GM12874 (cell line): ENCODE measurements around the gene PNMA8B.

Experiments
- CTCF ChIP-seq: IDR thresholded peaks from 2 replicates; pipeline ENCODE4 v1.5.1; 2011; ENCODE audit warnings: low read depth, mild to moderate bottlenecking, control low read depth, low read length, moderate library complexity; ENCODE audit not compliant: insufficient read depth

The PNMA8B gene

GRCh38 chr19:46515879-46516350 lies 20.2 kb upstream of the PNMA8B start:
- TF ChIP-seq CTCF = peak; percentile 57

GRCh38 chr19:46515290-46515609 lies 19.6 kb upstream of the PNMA8B start:
- TF ChIP-seq CTCF = no peak

GRCh38 chr19:46514589-46515289 lies 19.1 kb upstream of the PNMA8B start:
- no peak for TF ChIP-seq CTCF

GRCh38 chr19:46513461-46514236 lies 18.0 kb upstream of the PNMA8B start:
- peak; percentile 96 for TF ChIP-seq CTCF

- TF ChIP-seq CTCF = no peak
Observed at GRCh38 chr19:46511237-46511636, 15.6 kb upstream of the PNMA8B start.

GRCh38 chr19:46508206-46508605 lies 12.5 kb upstream of the PNMA8B start:
- no peak for TF ChIP-seq CTCF

- TF ChIP-seq CTCF = no peak
Observed at GRCh38 chr19:46503848-46504453, 8.3 kb upstream of the PNMA8B start.
